Nephron progenitor cell (in vitro differentiated cells): Measurements from ENCODE around the gene MINDY2.

ENCODE experiments used
- DNase-seq: peaks from one replicate; pipeline ENCODE4 v3.0.0; 2021
- H3K27ac Mint-ChIP-seq: 2 replicates; pipeline ENCODE4 v1.8.0; 2021; ENCODE audit warnings: mild to moderate bottlenecking, moderate library complexity, mixed read lengths
- H3K27me3 Mint-ChIP-seq: 2 replicates; pipeline ENCODE4 v1.8.0; 2021; ENCODE audit warnings: mild to moderate bottlenecking, low read depth, mixed read lengths; ENCODE audit not compliant: poor library complexity
- H3K36me3 Mint-ChIP-seq: 2 replicates; pipeline ENCODE4 v1.8.0; 2021; ENCODE audit warnings: low read depth, mixed read lengths
- H3K4me1 Mint-ChIP-seq: 2 replicates; pipeline ENCODE4 v1.8.0; 2021; ENCODE audit warnings: mixed read lengths
- H3K4me3 Mint-ChIP-seq: 2 replicates; pipeline ENCODE4 v1.8.0; 2021; ENCODE audit warnings: mild to moderate bottlenecking, moderate library complexity, mixed read lengths
- H3K9me3 Mint-ChIP-seq: 2 replicates; pipeline ENCODE4 v1.8.0; 2021; ENCODE audit warnings: mild to moderate bottlenecking, moderate library complexity, mixed read lengths
- TF ChIP-seq, protein P1 (sequence below): fragments of 200-600 bp; sonication (generic); IDR thresholded peaks from 2 replicates; pipeline ENCODE4 v1.5.0; 2021; ENCODE audit warnings: antibody characterized with exemption

MINDY2 gene, protein sequence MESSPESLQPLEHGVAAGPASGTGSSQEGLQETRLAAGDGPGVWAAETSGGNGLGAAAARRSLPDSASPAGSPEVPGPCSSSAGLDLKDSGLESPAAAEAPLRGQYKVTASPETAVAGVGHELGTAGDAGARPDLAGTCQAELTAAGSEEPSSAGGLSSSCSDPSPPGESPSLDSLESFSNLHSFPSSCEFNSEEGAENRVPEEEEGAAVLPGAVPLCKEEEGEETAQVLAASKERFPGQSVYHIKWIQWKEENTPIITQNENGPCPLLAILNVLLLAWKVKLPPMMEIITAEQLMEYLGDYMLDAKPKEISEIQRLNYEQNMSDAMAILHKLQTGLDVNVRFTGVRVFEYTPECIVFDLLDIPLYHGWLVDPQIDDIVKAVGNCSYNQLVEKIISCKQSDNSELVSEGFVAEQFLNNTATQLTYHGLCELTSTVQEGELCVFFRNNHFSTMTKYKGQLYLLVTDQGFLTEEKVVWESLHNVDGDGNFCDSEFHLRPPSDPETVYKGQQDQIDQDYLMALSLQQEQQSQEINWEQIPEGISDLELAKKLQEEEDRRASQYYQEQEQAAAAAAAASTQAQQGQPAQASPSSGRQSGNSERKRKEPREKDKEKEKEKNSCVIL

DNA sequence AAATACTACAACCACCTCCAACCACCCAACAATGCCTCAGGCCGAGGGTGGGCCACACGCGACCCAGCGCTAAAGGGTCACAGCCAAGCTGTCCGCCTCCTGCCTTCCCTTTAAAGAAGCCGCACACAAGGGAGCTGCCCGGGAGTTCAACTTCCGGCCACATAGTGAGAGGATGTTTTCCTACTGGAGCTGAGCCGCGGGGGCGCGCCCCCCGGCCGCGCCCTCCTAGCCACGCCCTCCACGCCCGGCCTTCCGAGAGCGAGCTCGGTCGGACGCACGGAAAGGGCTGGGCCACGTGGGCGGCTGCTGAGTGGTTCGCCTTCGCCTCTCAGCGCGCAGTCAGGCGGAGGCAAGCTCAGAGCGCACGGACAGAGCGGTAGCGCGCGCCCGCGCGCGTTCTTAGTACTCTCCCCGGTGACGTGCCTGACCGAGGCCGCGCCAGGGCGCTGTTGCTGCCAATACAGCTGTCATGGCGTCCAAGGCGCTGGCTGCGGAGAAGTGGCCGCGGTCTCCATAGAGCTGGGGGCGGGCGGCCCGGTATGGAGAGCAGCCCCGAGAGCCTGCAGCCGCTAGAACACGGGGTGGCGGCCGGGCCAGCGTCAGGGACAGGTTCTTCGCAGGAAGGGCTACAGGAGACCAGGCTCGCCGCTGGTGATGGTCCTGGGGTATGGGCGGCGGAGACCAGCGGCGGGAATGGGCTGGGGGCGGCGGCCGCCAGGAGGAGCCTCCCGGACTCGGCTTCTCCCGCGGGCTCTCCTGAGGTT is at the start of gene MINDY2:
MINDY2 (plus strand) TSS at position 446 of the 764 bp plus-strand sequence; CDS start at position 540, 94 bp downstream.
- peak; percentile 96 for DNase-seq
- Mint-ChIP-seq H3K4me3 (no peak within 1 kb of the TSS), H3K27ac (peak within 1 kb of the TSS; percentile 99), H3K27me3 (no peaks in the 10 kb centered on the region), H3K4me1 (peaks cover 21% of the 10 kb centered on the region), H3K36me3 (peaks cover 6% of the 10 kb centered on the region), H3K9me3 (peaks cover 15% of the 10 kb centered on the region)
- TF ChIP-seq, protein P1, sequence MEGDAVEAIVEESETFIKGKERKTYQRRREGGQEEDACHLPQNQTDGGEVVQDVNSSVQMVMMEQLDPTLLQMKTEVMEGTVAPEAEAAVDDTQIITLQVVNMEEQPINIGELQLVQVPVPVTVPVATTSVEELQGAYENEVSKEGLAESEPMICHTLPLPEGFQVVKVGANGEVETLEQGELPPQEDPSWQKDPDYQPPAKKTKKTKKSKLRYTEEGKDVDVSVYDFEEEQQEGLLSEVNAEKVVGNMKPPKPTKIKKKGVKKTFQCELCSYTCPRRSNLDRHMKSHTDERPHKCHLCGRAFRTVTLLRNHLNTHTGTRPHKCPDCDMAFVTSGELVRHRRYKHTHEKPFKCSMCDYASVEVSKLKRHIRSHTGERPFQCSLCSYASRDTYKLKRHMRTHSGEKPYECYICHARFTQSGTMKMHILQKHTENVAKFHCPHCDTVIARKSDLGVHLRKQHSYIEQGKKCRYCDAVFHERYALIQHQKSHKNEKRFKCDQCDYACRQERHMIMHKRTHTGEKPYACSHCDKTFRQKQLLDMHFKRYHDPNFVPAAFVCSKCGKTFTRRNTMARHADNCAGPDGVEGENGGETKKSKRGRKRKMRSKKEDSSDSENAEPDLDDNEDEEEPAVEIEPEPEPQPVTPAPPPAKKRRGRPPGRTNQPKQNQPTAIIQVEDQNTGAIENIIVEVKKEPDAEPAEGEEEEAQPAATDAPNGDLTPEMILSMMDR, result peak; percentile 17

DNA sequence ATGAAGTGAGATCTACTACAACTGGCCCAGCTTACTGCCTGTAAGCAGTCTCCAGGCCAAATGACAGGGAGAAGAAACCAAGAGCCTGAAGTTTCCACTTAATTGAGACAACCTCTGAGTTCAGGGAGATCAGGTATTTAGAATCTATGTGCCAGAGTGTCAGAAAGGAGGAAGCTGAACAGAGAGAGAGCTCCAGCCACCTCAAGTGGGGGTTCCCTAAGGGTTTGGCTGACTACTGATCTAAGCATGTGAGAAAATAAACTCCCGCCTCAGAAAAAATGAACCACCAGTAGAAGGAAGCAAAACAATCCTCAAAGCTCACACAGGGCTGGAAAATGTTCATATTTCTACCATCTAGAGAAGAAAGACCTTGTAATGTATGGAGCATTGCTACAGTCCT is 46.6 kb upstream of the MINDY2 start:
- Mint-ChIP-seq H3K4me1 (peaks cover 22% of the 10 kb centered on the region), H3K9me3 (peaks cover 21% of the 10 kb centered on the region), H3K36me3 (peaks cover 46% of the 10 kb centered on the region), H3K4me3 (no peak overlapping the region), H3K27ac (peak overlapping the region; percentile 57), H3K27me3 (no peaks in the 10 kb centered on the region)
- DNase-seq, result no peak
- TF ChIP-seq, protein P1, result no peak

DNA sequence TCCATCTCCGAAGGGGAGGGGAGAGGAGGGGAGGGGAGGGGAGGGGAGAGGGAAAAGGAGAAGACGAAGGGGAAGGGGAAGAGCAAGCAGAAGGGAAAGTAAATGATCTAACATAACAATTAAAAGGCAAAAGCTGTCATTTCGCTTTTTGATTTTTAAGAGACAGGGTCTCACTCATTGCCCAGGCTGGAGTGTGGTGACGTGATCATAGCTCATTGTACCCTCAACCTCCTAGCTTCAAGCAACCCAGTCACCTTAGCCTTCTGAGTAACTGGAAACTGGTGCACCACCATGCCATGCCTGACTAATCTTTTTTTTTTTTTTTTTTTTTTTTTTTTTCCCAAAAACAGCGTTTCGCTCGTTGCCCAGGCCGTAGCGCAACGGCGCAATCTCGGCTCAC is 44.2 kb upstream of the MINDY2 start:
- Mint-ChIP-seq H3K36me3 (peaks cover 43% of the 10 kb centered on the region), H3K27ac (no peak overlapping the region), H3K9me3 (peaks cover 11% of the 10 kb centered on the region), H3K4me3 (no peak overlapping the region), H3K4me1 (peaks cover 31% of the 10 kb centered on the region), H3K27me3 (no peaks in the 10 kb centered on the region)
- no peak for DNase-seq
- TF ChIP-seq, protein P1, result no peak

- Mint-ChIP-seq H3K4me3 (no peak overlapping the region), H3K4me1 (peaks cover 15% of the 10 kb centered on the region), H3K27me3 (no peaks in the 10 kb centered on the region), H3K9me3 (peaks cover 17% of the 10 kb centered on the region), H3K36me3 (peaks cover 54% of the 10 kb centered on the region), H3K27ac (peak overlapping the region; percentile 68)
- no peak for DNase-seq
- TF ChIP-seq, protein P1, result no peak
These were observed 39.2 kb upstream of the MINDY2 start for GRCh38 chr15:58731756-58732535.

GRCh38 chr15:58732625-58733363 is 38.3 kb upstream of the MINDY2 start:
- TF ChIP-seq, protein P1, result no peak
- peaks cover 13% of the 10 kb centered on the region for H3K9me3 Mint-ChIP-seq
- H3K36me3 Mint-ChIP-seq, result peaks cover 49% of the 10 kb centered on the region
- H3K27me3 Mint-ChIP-seq, result no peaks in the 10 kb centered on the region
- no peak overlapping the region for H3K4me3 Mint-ChIP-seq
- H3K4me1 Mint-ChIP-seq, result peaks cover 15% of the 10 kb centered on the region
- no peak for DNase-seq
- no peak overlapping the region for H3K27ac Mint-ChIP-seq
